ENCODE measurements around the gene BRME1.

The BRME1 gene

GRCh38 chr19:13848798-13849676 lies 56.9 kb downstream of the BRME1 start:
- no peak for FAIRE-seq
- no peak for DNase-seq (ENCODE audit: insufficient read length, low spot score)

DNA sequence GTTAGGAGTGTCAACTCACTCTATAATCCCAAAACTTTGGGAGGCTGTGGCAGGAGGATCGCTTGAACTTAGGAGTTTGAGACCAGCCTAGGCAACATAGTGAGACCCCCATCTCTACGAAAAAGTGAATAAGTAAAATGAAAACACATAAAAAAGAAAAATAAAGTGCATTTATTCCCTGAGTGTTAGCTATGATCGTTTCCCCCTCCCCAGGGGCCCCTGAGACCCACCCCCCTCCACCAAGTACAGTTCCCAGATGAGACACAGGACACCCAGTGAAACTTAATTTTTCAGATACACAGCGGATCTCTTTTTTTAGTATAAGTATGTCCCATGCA lies 57.6 kb downstream of the BRME1 start:
- no peak for DNase-seq (ENCODE audit: insufficient read length, low spot score)
- FAIRE-seq = no peak

DNA sequence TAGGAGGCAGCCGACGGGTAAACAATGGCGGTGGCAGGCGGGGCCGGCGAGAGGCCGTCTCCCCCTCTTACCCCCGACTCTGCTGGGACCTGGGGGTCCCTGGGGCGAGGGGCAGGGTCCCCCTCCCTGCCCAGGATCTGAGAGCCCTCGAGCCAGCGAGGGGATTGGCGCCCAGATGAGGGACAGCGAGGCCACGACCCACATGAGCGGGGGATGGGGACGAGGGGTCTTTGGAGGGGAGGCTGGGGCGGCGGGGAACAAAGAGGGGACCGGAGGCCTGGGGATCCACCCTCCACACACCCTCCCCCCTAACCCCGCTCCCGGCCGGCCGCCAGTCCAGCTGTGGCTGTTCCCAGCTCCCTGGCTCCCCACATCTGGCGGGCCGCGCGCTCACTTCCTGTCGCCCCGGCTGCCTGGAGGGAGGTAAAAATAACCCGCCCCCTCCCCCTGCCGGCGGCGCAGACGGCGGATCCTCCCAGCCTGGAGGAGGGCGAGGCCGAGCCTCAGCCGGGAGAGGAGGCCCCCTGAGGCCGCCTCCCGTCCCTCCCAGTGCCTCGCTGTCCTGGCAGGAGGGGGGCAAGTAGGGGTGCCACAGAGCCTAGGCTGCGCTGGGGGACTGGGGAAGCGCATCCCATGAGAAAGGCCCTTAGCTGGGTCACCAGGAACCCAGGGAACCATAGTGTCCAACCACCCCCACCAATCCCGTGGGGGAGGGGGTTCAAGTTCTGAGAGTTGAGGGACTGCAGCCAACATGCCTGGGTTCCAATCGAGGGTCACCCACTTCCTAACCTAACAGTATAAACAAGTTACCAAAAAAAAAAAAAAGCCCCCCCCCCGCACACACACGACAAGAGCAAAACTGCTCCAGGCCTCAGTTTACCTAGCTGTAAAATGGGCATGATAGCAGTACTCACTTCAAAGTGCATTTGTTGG lies 58.2 kb downstream of the BRME1 start:
- peak; percentile 86 for DNase-seq (ENCODE audit: insufficient read length, low spot score)
- FAIRE-seq = peak; percentile 64

DNA sequence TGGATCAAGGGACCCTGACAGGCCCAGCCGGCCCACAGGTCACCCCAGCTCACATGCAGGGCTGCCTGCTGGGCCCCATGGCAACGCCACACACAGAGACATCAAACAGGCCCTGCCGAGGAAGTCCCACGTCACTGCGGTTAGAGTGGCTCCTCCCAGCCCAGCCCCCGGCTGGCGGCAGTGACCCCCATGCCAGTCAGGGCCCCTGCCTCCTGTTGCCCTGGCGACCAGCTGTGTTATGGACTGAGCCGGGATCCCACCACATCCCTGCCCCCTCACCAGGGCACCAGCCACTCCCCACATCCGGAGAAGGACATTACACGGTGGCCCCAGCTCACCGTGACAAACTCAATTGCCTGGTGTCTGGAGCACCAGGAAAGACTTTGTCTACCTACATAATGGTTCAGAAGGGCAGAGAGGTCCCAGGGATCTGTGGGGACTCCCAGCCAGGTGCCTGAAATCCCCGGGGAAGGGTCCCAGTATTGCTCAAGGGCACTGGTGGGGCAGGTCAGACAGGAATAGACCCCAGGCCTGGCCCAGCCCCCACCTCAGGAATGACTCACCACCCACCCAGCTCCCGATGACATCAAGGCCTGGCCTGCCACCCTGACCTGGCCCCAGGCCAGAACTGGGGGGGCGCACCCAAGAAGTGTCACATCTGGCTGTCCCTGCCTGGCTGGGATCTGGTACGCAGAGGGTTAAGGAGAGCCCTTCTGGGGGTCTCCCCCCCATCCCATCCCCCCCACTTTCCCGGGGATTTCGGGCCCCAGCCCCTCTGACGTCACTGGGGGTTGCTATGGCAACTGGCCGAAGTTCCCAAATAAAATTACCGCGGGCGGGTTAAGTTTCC lies 59.1 kb downstream of the BRME1 start:
- peak; percentile 71 for FAIRE-seq

GRCh38 chr19:13844130-13844631 lies 61.7 kb downstream of the BRME1 start:
- FAIRE-seq = no peak
- DNase-seq (ENCODE audit: insufficient read length, low spot score) = no peak

More for the DNA sequence above, 59.1 kb downstream of the BRME1 start:
- peak; percentile 81 for DNase-seq (ENCODE audit: insufficient read length, low spot score)

- DNase-seq (ENCODE audit: insufficient read length, low spot score) = no peak
- peak; percentile 9 for FAIRE-seq
Measured at GRCh38 chr19:13843104-13843921, 62.6 kb downstream of the BRME1 start.

- DNase-seq (ENCODE audit: insufficient read length, low spot score) (no peak), FAIRE-seq (no peak)
Measured at GRCh38 chr19:13842291-13843103, 63.4 kb downstream of the BRME1 start.

DNA sequence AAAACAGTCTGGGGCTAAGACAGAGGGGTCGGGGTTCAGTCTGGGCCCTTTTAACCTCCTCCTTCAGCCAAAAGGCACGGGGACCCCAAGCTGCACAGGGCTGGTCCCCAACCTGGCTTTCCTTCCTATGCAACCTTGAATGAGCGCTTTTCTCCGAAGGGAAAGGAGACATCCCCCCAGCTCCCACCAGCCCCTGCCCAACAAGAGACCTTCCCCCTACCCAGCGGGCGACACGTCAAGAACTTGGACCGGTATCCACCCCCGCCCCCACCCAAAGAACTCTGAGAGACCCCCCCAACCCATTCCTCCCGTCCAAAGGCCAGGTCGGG lies 64.0 kb downstream of the BRME1 start:
- DNase-seq (ENCODE audit: insufficient read length, low spot score) (no peak), FAIRE-seq (no peak)

DNA sequence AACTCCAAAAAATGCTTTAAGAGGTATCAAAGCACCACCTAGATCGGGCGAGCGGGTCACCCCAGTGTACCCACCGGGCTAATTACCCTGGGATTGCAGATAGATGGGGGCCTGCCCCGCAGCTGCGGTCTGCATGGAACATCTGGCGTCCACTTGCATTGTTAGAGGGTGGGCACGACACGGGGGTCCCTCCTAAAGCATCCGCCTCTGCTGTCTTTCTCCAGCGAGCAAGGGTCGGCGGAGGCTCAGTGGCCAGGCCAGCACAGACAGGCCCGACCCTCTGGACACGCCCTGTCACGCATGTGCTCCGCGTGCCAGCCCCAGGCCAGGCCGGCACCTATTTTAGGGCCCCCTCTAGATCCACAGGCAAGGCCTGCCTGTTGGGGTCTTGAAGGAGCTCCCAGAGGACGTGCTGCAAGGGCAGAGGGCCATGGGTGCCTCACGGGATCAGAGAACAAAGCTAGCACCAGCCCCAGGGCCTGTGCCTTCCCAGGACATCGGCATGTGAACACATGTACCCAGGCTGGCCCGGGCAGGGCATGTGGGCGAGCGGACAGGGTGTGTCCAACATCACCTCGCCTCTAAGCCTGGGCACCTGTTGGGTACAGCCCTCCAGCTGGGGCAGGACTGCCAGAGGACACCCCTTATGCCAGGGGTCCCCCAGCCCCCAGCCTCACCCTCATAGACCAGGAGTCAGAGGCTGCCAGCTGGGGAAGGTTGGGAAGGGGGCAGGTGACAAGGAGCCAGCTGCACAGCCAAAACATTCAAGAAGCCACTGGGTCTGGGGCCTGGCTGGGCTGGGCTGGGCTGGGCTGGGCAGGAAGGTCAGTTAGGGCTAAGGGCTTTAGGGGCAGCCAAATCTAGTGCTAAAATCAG lies 64.6 kb downstream of the BRME1 start:
- DNase-seq (ENCODE audit: insufficient read length, low spot score) (no peak), FAIRE-seq (peak; percentile 85)

DNA sequence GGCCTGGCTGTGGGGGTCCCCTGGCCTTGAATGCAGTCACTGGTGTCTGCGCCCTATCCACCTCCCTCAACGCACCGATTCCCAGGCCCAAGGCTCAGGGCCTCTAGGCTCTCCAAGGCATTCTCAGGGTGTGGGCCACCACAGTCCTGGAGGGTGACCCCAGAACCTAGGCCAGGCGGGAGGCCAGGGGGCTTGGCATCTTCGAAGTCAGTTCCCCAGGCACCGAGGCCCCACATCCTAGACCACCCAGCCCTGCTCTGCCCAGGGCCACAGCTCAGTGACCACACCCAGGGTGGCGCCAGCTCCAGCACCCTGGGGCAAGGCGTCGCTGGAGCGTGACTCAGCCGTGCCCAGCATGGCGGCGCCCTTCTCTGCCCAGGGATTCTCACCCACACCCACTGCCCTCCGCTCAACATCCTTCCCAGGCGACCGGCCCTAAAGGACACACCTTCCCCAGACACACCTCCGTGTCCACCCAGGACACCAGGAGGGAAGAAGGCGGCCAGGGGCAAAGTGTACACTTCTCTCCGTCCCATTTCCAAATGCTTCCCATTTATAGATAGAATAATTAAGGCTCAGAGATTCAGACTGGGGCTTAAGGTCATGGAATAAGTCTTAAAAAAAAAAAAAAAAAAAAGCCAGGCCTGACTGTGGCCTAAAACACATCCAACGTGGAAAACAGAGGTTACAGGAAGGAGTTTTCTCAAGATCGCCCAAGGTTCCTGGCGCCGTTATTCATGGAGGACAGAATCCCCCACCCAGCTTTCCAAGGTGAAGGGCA lies 65.4 kb downstream of the BRME1 start:
- DNase-seq (ENCODE audit: insufficient read length, low spot score) (peak; percentile 71), FAIRE-seq (peak; percentile 89)

- no peak for DNase-seq (ENCODE audit: insufficient read length, low spot score)
- no peak for FAIRE-seq
Measured at GRCh38 chr19:13839938-13840304, 66.0 kb downstream of the BRME1 start.

DNA sequence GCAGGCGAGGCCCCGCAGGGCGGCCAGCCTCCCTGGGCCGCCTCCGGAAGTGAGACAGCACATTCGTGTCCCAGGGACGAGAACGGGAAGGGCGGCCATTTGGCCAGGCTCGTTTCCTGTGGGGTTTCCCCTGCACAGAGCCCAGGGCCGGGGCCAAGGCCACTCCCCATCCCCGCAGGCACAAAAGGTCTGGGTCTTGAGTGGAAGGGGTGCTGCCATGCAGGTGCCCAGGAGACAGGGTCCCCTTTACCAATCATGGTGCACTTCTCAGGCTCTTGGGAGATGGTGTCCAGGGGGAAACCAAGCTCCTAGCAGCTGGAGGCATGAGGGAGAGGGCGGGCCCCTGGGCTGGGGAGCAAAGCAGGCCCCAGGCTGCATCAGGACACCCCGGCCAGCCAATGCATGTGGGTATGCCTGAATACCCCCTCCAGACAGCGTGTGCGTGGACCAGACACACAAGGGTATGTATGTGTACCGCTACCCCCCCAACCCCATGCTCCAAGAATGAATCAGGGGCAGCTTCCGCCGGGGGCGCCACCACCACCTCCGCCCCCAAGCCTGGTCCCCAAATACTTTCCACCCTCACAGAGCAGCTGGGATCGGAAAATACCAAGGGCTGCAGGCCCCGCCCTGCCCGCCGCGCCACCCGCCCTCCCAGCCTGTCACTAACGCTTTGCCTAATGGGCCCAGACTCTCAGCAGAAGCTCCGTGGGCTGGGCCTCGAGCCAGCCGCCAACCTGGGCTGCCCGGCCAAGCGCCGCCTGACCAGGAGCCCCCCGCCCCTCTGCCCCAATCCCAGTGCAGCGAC lies 66.6 kb downstream of the BRME1 start:
- FAIRE-seq (peak; percentile 63), DNase-seq (ENCODE audit: insufficient read length, low spot score) (peak; percentile 78)

- FAIRE-seq (peak; percentile 16), DNase-seq (ENCODE audit: insufficient read length, low spot score) (no peak)
Measured at GRCh38 chr19:13838435-13839129, 67.3 kb downstream of the BRME1 start.

DNA sequence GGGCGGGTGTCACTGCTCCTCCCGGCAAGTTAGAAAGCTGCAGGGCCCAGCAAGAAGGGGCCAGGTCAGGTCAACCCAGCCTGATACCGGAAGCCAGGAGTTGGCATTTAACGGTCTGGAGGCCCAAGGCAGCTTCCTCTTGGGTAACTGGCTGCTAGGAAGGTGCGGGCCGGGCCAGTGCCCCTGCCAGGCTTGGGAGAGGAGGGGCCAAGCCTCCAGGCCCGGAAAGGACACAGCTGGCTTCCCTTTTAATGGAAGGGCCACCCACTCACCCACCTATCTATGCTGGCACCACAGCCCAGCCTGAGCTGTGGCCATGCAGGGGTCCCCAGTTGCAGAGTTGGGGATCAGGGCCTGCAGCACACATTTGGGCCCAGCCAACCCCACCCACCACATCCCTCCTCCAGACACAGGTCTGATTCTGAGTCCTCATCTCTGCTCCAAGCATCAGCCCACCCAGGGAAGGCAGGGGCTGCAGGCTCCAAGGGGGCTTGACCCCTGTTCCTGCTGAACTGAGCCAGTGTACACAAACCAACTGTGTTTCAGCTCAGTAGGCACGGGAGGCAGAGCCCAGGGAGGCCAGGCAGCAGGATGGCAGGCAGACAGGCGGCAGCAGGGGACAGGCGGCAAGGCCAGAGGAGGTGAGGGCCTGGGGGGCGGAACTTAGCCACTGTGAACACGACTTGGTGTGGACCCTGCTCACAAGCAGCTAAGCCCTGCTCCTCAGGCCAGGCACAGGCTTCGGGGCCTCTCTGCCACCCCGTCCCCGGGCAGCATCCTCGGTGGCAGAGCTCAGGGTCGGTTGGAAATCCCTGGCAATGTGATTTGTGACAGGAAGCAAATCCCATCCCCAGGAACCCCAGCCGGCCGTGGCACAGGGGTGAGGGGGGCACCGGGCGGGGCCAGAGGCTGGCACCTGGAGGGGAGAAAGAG lies 69.9 kb downstream of the BRME1 start:
- no peak for DNase-seq (ENCODE audit: insufficient read length, low spot score)

More for the DNA sequence above, 69.9 kb downstream of the BRME1 start:
- no peak for FAIRE-seq

All from HTR-8/SVneo (cell line).